NCI-H524 treated with DMSO at 0.1 percent for 48 hours (cell line): ENCODE measurements around the gene TBX5.

Experiments
- DNase-seq: peaks from one replicate; lab custom pipeline; 2025; lab: John Stamatoyannopoulos, UW

Gene TBX5

DNA sequence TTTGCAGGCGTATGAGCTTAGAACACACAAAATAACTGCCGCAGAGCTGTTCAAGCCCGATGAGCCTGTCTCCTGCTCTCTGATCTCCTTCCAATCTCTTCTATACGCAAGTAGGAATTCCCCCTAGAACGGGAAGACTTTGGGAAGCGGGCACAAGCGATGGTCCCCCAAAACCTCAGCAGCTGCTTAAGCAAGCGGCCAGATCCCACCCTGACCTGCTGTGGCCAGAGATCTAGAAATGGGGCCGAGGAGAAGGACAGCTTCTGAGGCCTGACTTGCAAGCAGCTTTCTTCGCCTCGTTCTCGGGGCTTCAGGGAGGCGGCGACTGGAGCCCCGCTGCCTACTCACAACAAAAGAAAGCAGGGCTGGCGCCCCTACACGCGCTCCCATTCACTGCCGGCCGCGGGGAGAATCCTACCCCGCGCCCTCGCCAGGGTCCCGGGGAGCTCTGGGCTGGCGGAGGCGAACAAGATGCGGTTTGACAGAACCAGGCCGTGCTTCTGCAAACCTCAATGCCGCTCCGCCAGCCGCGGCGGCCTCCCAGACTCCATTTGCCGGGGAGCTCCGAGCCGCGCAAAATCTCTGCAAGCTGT lies 922 bp downstream of the TBX5 start:
- DNase-seq: no peak

DNA sequence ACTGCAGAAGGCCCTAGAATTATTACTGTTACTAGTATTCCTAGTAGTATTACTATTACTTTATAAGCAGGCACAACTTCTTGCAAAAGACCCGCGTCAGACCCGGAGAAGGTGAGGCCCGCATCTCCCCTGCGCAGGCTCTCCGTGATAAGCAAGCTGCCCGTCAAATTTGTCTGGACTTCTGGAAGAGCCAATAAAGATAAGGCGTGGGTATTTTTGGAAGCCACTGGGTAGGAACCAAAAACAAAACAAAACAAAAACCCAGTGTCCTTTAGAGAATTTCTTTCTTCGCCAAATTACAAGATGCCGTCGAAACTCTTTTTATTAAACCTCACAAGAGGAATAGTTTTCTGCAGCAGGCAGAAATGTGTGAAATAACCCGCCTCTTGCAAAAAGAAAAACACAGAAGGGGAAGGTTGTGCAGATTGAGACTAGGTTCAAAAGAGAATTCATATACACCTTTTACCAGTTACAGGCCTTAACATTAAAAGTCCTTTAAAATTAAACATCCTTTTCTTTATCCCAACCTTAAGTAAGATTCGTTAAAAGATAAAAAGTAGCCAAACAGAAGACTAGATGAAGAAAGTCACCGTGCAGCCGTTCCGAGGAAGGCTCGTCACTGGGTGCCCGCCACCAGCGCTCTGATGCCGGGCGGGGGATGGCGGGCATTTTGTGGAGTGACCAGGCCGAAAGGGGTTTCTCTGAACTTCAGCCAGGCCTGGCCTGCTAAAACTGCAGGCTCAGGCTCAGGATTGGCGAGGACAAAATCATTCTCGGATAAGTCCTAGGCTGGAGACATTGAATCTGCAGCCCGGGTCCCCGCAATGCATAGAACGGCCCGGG lies 1.6 kb downstream of the TBX5 start:
- DNase-seq: no peak

- no peak for DNase-seq
These were observed 2.3 kb downstream of the TBX5 start for GRCh38 chr12:114403690-114404066.

- no peak for DNase-seq
These were observed 2.8 kb downstream of the TBX5 start for GRCh38 chr12:114403011-114403689.

DNA sequence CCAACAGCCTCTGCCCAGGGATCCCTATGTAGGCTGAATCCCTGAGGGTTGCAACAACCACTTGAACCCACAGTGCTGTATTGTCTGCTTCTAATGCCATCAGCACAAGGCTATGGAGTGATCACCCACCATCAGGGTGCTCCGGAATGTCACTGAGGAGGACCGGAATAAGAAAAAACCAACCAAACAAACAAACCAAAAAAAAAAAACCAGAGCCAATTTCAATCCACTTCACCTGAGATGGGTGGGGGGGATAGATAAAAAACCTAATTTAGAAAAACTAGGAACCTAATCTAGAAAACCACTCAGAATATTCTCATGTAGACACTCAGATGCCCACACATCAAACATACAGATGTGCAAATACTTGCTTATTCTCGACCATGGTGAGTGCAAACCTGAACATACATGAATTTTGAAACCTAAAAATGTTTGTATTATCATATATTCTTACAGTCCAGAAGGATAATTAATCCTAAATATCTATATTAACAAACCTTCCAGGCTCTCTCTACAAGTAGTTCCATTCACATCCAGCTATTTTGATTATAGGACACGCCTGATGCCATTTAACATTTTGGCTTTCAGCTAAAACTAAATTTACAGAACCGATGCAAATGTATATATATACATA lies 3.7 kb downstream of the TBX5 start:
- no peak for DNase-seq

DNA sequence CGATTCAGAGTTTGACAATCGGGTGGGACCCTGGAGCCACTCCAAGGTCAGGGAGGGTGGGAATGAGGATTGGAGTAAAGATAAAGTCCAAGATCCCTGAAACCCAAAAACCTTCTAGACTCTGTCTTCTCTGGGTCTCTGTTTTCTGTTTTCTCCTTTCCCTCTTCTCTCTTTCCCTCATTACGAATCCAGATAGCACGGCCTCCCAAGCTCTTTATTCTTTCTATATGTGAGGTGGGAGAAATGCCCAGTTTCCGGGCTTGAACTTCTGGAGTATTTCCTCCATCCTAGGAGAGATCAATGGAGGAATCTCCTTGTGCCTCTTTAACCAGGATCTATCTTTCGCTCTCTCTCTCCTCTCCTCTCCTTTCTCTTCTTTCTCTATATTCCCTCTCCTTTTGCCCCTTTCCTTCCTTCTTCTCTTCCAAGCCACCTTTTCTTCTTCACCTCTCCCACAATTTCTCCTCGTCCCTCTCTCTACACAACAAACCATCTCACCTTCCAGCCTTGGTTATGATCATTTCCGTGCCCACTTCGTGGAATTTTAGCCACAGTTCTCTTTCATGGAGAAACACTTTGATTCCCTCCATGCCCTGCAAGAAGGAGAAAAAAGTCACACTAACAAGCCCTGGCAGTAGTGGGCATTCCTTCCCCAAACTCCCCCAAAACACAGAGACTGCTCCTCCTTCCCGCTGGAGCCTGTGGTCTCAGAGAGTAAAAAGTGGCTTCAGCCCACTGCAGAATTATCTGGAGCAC lies 4.4 kb downstream of the TBX5 start:
- no peak for DNase-seq

- no peak for DNase-seq
These were observed 5.0 kb downstream of the TBX5 start for GRCh38 chr12:114400925-114401324.

DNA sequence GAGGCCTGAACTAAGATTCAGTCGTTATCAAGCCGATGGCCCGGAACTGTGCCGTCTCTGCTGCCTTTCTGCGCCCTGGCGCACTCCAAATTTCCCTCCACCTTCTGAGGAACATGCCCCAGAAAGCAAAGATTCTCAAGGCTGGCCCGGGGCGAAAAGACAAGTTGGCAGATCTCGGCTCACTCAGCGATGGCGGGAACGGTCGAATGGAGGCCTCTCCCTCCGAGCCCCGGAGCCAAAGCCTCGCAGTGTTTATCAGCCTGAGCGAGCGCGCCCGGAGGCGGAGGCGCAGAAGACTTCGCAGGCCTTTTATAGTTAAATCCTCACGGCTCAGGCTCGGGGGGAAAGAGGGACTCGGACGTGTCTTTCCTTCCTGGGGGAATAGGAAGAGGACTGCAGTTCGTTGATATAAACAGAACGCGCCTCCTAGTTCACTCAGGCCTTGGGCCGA lies 5.6 kb downstream of the TBX5 start:
- DNase-seq: no peak

DNA sequence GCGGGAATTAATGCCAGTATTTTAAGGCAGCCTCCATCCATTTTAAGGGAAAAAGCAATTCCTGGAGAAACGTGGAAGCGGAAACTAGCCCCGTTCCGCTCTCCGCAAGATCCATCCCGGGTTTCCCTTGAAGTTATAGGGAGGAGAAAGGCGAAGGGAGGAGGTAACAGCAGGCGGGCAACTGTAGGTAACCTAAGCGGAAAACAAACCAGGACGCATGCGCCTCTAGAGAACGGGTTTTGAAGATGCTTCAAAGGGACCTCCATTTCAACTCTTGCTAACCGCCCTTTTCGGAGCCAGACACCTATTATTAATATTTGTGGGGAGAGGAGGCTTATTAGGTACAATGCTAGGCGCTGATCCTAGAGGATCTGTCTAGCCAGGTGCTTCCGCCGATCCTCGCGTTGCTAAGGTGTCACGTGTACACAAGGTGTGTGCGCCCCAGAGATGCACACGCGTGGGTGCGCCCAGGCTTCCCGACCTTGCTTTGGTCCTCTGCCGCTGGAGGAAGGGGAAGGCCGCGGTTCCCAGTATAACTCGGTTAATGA lies 6.2 kb downstream of the TBX5 start:
- no peak for DNase-seq

- no peak for DNase-seq
These were observed 7.7 kb downstream of the TBX5 start for GRCh38 chr12:114397978-114398881.

- DNase-seq: no peak
These were observed 8.8 kb downstream of the TBX5 start for GRCh38 chr12:114396869-114397719.

DNA sequence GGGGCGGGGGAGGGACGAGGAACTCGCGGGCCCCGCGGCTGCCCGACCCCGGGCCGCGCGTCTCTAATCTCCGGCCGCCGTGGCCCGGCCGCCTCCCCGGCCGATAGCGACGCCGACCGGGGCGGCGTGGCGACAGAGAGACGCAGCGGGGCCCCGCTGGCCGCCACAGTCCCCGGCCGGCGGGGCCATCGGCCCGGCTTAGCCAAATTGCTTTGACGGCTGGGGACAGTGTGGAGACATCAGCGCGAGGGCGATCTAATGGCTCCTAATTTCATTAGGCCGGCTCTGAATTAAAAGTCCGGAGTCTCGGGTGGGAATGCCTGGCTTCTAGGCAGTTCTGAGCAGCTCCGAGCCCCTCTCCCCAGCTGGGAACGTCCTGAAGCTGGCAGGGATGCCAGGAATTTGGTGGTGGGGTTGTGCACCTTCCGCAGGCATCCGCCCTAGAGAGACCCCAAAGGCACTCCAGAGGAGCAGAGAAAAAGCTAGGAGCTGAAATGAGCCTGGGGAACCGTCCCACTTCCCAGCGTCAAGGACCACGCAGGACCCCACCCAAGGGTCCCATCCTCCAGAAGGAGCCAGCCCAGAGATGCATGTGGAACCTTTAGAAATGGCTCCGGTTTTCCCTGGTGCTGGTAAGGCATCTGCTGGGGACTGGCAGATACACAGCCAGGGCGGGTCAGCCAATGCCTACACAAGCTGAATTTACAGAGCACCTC lies 9.6 kb downstream of the TBX5 start:
- no peak for DNase-seq

GRCh38 chr12:114395755-114396152 lies 10.2 kb downstream of the TBX5 start:
- no peak for DNase-seq

DNA sequence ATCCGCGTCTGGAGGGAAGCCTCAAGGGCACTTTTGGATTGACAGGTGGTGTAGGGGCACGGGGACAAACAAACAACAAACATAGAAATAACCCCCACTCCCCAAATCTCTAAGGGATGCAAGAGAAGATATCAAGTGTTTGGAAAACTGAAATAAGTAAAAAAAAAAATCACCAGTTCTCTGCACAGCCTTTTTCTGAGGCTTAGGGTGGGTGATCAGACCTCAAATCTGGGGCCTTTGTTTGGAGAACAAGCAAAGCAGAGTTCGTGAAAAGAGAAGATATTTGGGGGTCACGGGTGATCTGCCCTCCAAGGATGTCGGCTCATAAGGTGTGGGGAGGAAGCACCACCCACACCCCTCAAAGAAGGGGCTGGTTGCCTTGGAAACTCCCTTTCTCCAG lies 10.7 kb downstream of the TBX5 start:
- DNase-seq: no peak

DNA sequence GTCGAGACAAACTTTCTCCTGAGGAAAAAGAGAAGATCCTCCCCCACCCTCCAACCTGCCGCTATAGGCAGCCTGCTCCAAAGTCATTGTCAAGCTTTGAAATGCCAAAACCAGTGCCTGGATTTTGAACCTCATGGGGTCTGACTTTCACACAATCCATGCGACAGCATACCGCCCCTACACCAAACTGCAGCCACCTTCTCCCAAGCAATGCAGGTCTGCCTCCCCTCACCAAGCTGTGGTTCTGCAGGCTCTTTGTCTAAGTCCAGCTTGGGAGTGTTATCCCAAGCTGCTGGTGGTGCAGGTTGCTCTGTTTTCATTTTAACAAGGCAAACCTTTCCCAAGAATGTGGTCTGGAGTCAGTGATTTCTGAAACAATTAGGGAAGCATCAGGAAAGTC lies 12.4 kb downstream of the TBX5 start:
- DNase-seq: no peak

GRCh38 chr12:114392909-114393308 lies 13.0 kb downstream of the TBX5 start:
- no peak for DNase-seq

DNA sequence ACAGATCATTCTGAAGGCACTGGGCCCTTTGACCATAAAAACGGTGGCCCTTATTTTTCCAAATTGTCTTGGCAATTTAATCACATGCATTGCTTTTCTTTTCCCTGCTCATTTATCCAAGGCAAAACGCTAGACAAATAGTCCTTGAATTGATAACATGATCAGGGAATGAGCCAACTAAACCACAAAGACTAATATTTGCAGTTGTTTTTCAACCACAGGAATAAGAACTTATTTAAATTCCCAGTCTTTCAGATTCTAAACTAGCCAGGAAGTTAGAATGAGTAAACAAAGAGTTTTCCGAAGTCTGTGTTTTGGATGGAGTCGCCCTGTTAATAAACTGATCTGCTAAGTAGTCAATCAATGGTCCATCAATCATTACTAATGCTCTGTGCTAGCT lies 14.9 kb downstream of the TBX5 start:
- DNase-seq: no peak

GRCh38 chr12:114384739-114385138 lies 21.2 kb downstream of the TBX5 start:
- DNase-seq: no peak

- DNase-seq: no peak
These were observed 24.8 kb downstream of the TBX5 start for GRCh38 chr12:114381177-114381576.
